ENCODE data around the gene COX7C.

- TF ChIP-seq CTCF (conservative IDR thresholded peaks at IDR 0.05; ENCODE audit: low read depth, low read length): no peak
- TF ChIP-seq EZH2 (IDR thresholded peaks at IDR 0.05; ENCODE audit: borderline replicate concordance, low read depth, low read length, poor library complexity, severe bottlenecking): no peak
Measured at GRCh38 chr5:86626149-86626548, 8.4 kb downstream of the COX7C start.
